GM19438 (cell line): ENCODE data around the gene GFPT1.

Experiments
- ATAC-seq: cut with Tn5 transposase; IDR thresholded peaks from one replicate; pipeline ENCODE4 v1.9.1; 2021; ENCODE audit warnings: low read depth; ENCODE audit not compliant: unreplicated experiment

GFPT1 gene

GRCh38 chr2:69296421-69296820, 90.6 kb downstream of the GFPT1 start:
- no peak for ATAC-seq

- no peak for ATAC-seq
Measured at GRCh38 chr2:69292256-69292655, 94.8 kb downstream of the GFPT1 start.

- ATAC-seq, result no peak
Measured at GRCh38 chr2:69291721-69292120, 95.3 kb downstream of the GFPT1 start.

- no peak for ATAC-seq
Measured at GRCh38 chr2:69291004-69291650, 95.9 kb downstream of the GFPT1 start.

GRCh38 chr2:69288429-69288828, 98.6 kb downstream of the GFPT1 start:
- ATAC-seq, result no peak

- ATAC-seq, result no peak
Measured at GRCh38 chr2:69287544-69287943, 99.5 kb downstream of the GFPT1 start.

GRCh38 chr2:69285379-69285894, 101.6 kb downstream of the GFPT1 start:
- ATAC-seq, result no peak

GRCh38 chr2:69280796-69281412, 106.1 kb downstream of the GFPT1 start:
- ATAC-seq, result no peak

- ATAC-seq, result no peak
Measured at GRCh38 chr2:69279931-69280681, 106.9 kb downstream of the GFPT1 start.

- no peak for ATAC-seq
Measured at GRCh38 chr2:69279211-69279610, 107.8 kb downstream of the GFPT1 start.

GRCh38 chr2:69278366-69278765, 108.7 kb downstream of the GFPT1 start:
- no peak for ATAC-seq

GRCh38 chr2:69275490-69275889, 111.5 kb downstream of the GFPT1 start:
- no peak for ATAC-seq

- no peak for ATAC-seq
Measured at GRCh38 chr2:69272803-69273471, 114.1 kb downstream of the GFPT1 start.

GRCh38 chr2:69271831-69272257, 115.2 kb downstream of the GFPT1 start:
- ATAC-seq, result no peak
